ENCODE data around the gene CNNM4. TPM values are rescaled to one million over a fixed set of nuclear protein-coding genes. Genes with fewer than 3 reads are reported as not detected.

Gene CNNM4
- total RNA-seq, 1 experiment from 2014 or later, result 12.5 TPM

DNA sequence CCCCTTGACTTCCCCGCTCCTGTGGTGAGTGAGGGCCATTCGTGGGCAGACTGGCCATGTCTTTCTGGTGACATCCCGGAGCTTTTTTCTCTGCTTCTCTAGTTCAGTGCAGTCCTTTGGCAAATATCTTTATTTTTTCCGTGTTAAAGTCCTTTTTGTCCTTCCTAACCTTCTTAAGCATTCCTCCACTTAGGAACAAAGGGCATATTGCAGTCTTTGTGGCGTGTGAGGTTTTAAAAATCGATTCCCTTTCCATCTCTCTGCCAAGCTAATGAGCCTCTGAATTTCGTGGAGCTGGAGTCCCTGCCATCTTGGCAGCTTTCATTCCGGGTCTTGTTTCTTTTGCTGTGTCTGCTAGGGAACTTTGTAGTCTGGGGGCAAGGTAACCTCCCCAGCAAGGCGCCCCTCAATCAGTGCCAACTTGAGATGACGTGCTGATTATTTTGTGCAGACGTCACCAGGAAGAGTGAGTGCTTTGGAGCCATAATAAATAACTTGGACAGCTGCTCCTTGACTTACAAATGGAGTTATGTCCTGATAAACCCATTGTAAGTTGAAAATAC lies 60.5 kb downstream of the CNNM4 start:
- Histone ChIP-seq H3K9ac (ENCODE audit: low read length) (no peak overlapping the region), H3K27me3 (ENCODE audit: low read length) (no peaks in the 10 kb centered on the region), H3K4me2 (ENCODE audit: low read length) (no peak overlapping the region), H2AFZ (ENCODE audit: low read length) (no peak overlapping the region), H3F3A (ENCODE audit: low read length, unreplicated experiment) (no peaks in the 10 kb centered on the region), H3K9me3 (ENCODE audit: low read length) (no peaks in the 10 kb centered on the region), H4K20me1 (ENCODE audit: low read length) (peaks cover 47% of the 10 kb centered on the region), H3K36me3 (ENCODE audit: low read depth, low read length) (no peaks in the 10 kb centered on the region), H3K79me2 (ENCODE audit: low read length) (peaks cover 78% of the 10 kb centered on the region), H3K9me2 (replicated peaks; ENCODE audit: low read length) (no peaks in the 10 kb centered on the region), H3K27ac (ENCODE audit: low read length) (no peak overlapping the region), H3K4me3 (ENCODE audit: low read length) (no peak overlapping the region), H3K4me1 (ENCODE audit: insufficient read depth, low read length) (peaks cover 28% of the 10 kb centered on the region)
- intact Hi-C loops (cut with micrococcal nuclease), result no loop called here
- no peak for TF ChIP-seq EZH2 (IDR thresholded peaks at IDR 0.05; ENCODE audit: low read length, unreplicated experiment)
- TF ChIP-seq EZH2phosphoT487 (IDR thresholded peaks at IDR 0.05; ENCODE audit: borderline replicate concordance, low read length), result no peak
- TF ChIP-seq, protein P1, sequence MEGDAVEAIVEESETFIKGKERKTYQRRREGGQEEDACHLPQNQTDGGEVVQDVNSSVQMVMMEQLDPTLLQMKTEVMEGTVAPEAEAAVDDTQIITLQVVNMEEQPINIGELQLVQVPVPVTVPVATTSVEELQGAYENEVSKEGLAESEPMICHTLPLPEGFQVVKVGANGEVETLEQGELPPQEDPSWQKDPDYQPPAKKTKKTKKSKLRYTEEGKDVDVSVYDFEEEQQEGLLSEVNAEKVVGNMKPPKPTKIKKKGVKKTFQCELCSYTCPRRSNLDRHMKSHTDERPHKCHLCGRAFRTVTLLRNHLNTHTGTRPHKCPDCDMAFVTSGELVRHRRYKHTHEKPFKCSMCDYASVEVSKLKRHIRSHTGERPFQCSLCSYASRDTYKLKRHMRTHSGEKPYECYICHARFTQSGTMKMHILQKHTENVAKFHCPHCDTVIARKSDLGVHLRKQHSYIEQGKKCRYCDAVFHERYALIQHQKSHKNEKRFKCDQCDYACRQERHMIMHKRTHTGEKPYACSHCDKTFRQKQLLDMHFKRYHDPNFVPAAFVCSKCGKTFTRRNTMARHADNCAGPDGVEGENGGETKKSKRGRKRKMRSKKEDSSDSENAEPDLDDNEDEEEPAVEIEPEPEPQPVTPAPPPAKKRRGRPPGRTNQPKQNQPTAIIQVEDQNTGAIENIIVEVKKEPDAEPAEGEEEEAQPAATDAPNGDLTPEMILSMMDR (conservative IDR thresholded peaks at IDR 0.05; ENCODE audit: low read depth, low read length), result no peak
- no TSS peak for BruUV-seq (replicated peaks)
- POLR2A ChIA-PET (ENCODE audit: unreplicated experiment), result no interaction called here
- ATAC-seq (no peak), DNase-seq (no peak)
- CTCF ChIA-PET, result no interaction called here

DNA sequence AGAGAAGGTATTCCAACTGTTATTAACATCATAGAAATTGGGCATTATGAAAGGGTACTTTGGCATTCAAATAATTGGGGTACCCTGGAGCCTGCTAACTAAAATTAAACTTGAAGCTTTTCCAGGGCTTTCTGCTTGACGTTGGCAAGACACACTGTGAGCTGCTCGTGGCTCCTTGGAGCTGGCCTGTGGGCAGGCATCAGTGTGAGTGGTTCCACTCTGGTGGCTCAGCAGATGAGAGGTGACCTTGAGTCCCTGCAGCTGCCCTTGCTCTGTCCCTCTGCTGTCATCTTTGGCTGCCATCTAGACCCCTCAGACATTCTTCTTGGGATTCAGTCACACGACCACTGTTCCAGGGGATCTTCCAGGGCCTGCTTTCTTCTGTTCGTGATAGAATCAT lies 62.1 kb downstream of the CNNM4 start:
- no peaks in the 10 kb centered on the region for H3F3A ChIP-seq (ENCODE audit: low read length, unreplicated experiment)
- no peak overlapping the region for H3K27ac ChIP-seq (ENCODE audit: low read length)
- H3K9me2 ChIP-seq (replicated peaks; ENCODE audit: low read length), result no peaks in the 10 kb centered on the region
- intact Hi-C loops (cut with micrococcal nuclease), result no loop called here
- H4K20me1 ChIP-seq (ENCODE audit: low read length), result peaks cover 43% of the 10 kb centered on the region
- CTCF ChIA-PET, result no interaction called here
- DNase-seq (no peak), ATAC-seq (no peak)
- H3K4me1 ChIP-seq (ENCODE audit: insufficient read depth, low read length), result peaks cover 25% of the 10 kb centered on the region
- H3K27me3 ChIP-seq (ENCODE audit: low read length), result no peaks in the 10 kb centered on the region
- H3K36me3 ChIP-seq (ENCODE audit: low read depth, low read length), result no peaks in the 10 kb centered on the region; the same call in 1 of the 2 replicates
- TF ChIP-seq EZH2 (IDR thresholded peaks at IDR 0.05; ENCODE audit: low read length, unreplicated experiment) (no peak), EZH2phosphoT487 (IDR thresholded peaks at IDR 0.05; ENCODE audit: borderline replicate concordance, low read length) (no peak)
- TF ChIP-seq, protein P1 (conservative IDR thresholded peaks at IDR 0.05; ENCODE audit: low read depth, low read length), result no peak
- BruUV-seq (replicated peaks), result no TSS peak
- POLR2A ChIA-PET (ENCODE audit: unreplicated experiment), result no interaction called here
- no peak overlapping the region for H3K4me3 ChIP-seq (ENCODE audit: low read length)
- H3K9ac ChIP-seq (ENCODE audit: low read length), result no peak overlapping the region
- no peaks in the 10 kb centered on the region for H3K9me3 ChIP-seq (ENCODE audit: low read length)
- peaks cover 70% of the 10 kb centered on the region for H3K79me2 ChIP-seq (ENCODE audit: low read length)
- no peak overlapping the region for H3K4me2 ChIP-seq (ENCODE audit: low read length)
- no peak overlapping the region for H2AFZ ChIP-seq (ENCODE audit: low read length)

DNA sequence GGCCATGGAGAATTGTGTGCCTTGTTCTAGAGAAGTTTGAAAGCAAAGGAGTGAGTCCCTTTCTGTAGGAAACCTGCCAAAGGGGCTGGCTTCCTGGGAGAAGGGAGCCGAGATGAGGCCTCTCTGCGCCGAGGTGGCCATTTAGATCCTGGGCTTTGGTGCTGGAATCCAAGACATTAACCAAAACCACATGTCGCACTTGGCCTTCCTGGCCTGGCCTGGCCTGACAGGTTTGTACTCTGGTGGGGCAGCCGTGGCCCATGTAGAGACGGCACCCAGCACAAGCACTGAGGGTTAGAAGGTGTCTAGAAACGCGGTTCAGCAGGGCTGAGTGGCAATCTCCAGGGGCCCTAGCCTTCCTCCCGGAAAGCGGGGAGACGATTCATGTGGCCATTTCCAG lies 62.5 kb downstream of the CNNM4 start:
- Histone ChIP-seq H3K27me3 (ENCODE audit: low read length) (no peaks in the 10 kb centered on the region), H3K36me3 (ENCODE audit: low read depth, low read length) (no peaks in the 10 kb centered on the region; the same call in 1 of the 2 replicates), H3F3A (ENCODE audit: low read length, unreplicated experiment) (no peaks in the 10 kb centered on the region), H3K4me2 (ENCODE audit: low read length) (no peak overlapping the region), H3K79me2 (ENCODE audit: low read length) (peaks cover 66% of the 10 kb centered on the region), H3K4me3 (ENCODE audit: low read length) (no peak overlapping the region), H3K9me2 (replicated peaks; ENCODE audit: low read length) (no peaks in the 10 kb centered on the region), H4K20me1 (ENCODE audit: low read length) (peaks cover 39% of the 10 kb centered on the region), H3K9ac (ENCODE audit: low read length) (no peak overlapping the region), H3K27ac (ENCODE audit: low read length) (no peak overlapping the region), H2AFZ (ENCODE audit: low read length) (no peak overlapping the region), H3K9me3 (ENCODE audit: low read length) (no peaks in the 10 kb centered on the region), H3K4me1 (ENCODE audit: insufficient read depth, low read length) (peaks cover 21% of the 10 kb centered on the region)
- intact Hi-C loops (cut with micrococcal nuclease), result no loop called here
- TF ChIP-seq, protein P1 (conservative IDR thresholded peaks at IDR 0.05; ENCODE audit: low read depth, low read length), result no peak
- TF ChIP-seq EZH2phosphoT487 (IDR thresholded peaks at IDR 0.05; ENCODE audit: borderline replicate concordance, low read length), result no peak
- no peak for TF ChIP-seq EZH2 (IDR thresholded peaks at IDR 0.05; ENCODE audit: low read length, unreplicated experiment)
- POLR2A ChIA-PET (ENCODE audit: unreplicated experiment), result no interaction called here
- BruUV-seq (replicated peaks), result no TSS peak
- DNase-seq (no peak), ATAC-seq (no peak)
- CTCF ChIA-PET, result no interaction called here
